ENCODE results near the gene HTR1E.

HTR1E gene

GRCh38 chr6:86961455-86962200 is 24.3 kb downstream of the HTR1E start:
- H3K4me1 ChIP-seq (ENCODE audit: control insufficient read depth, low read depth, low read length), result no peaks in the 10 kb centered on the region
- H2BK120ac ChIP-seq (ENCODE audit: low read depth, low read length), result no peak overlapping the region
- H3K4me2 ChIP-seq (ENCODE audit: low read length), result no peak overlapping the region
- no peak overlapping the region for H3K9ac ChIP-seq (ENCODE audit: low read length)
- no peak overlapping the region for H3K27ac ChIP-seq (ENCODE audit: low read depth, low read length)
- no peak overlapping the region for H3K18ac ChIP-seq (ENCODE audit: low read length)
- no CpG with 5 or more reads among the region's 8 CpGs for WGBS (ENCODE audit: extremely low coverage, insufficient coverage, low lambda C conversion rate)
- H3K56ac ChIP-seq (ENCODE audit: low read length), result no peak overlapping the region
- H3K79me2 ChIP-seq (ENCODE audit: control insufficient read depth, insufficient read depth, low read length), result no peaks in the 10 kb centered on the region
- no peak overlapping the region for H3K4ac ChIP-seq (ENCODE audit: low read depth, low read length)
- H2BK15ac ChIP-seq (replicated peaks; ENCODE audit: low read depth), result no peak overlapping the region
- no peak overlapping the region for H3K23ac ChIP-seq (ENCODE audit: low read length)
- H3K79me1 ChIP-seq (ENCODE audit: low read length), result no peaks in the 10 kb centered on the region
- H2BK5ac ChIP-seq (ENCODE audit: low read length), result no peak overlapping the region
- DNase-seq, result no peak
- H2AK5ac ChIP-seq (ENCODE audit: low read length), result no peak overlapping the region
- H3K27me3 ChIP-seq (ENCODE audit: insufficient read depth, low read length, poor library complexity), result no peaks in the 10 kb centered on the region
- H4K8ac ChIP-seq (ENCODE audit: low read depth, low read length), result no peak overlapping the region
- no peak overlapping the region for H3K4me3 ChIP-seq (ENCODE audit: low read length)
- no peaks in the 10 kb centered on the region for H3K36me3 ChIP-seq (ENCODE audit: control insufficient read depth, insufficient read depth, low read length)
- H4K5ac ChIP-seq (ENCODE audit: low read length), result no peak overlapping the region

- no peak overlapping the region for H3K9ac ChIP-seq (ENCODE audit: low read length)
- no peak overlapping the region for H3K27ac ChIP-seq (ENCODE audit: low read depth, low read length)
- H3K36me3 ChIP-seq (ENCODE audit: control insufficient read depth, insufficient read depth, low read length), result no peaks in the 10 kb centered on the region
- no CpG with 5 or more reads among the region's 2 CpGs for WGBS (ENCODE audit: extremely low coverage, insufficient coverage, low lambda C conversion rate)
- no peak overlapping the region for H2BK120ac ChIP-seq (ENCODE audit: low read depth, low read length)
- no peak overlapping the region for H3K18ac ChIP-seq (ENCODE audit: low read length)
- no peaks in the 10 kb centered on the region for H3K4me1 ChIP-seq (ENCODE audit: control insufficient read depth, low read depth, low read length)
- no peak overlapping the region for H3K4me3 ChIP-seq (ENCODE audit: low read length)
- no peak overlapping the region for H3K4me2 ChIP-seq (ENCODE audit: low read length)
- no peak overlapping the region for H2AK5ac ChIP-seq (ENCODE audit: low read length)
- no peak overlapping the region for H3K56ac ChIP-seq (ENCODE audit: low read length)
- no peak overlapping the region for H2BK5ac ChIP-seq (ENCODE audit: low read length)
- no peak overlapping the region for H2BK15ac ChIP-seq (replicated peaks; ENCODE audit: low read depth)
- no peak overlapping the region for H3K4ac ChIP-seq (ENCODE audit: low read depth, low read length)
- H3K79me1 ChIP-seq (ENCODE audit: low read length), result no peaks in the 10 kb centered on the region
- no peaks in the 10 kb centered on the region for H3K79me2 ChIP-seq (ENCODE audit: control insufficient read depth, insufficient read depth, low read length)
- no peak overlapping the region for H4K8ac ChIP-seq (ENCODE audit: low read depth, low read length)
- no peak overlapping the region for H3K23ac ChIP-seq (ENCODE audit: low read length)
- DNase-seq, result no peak
- no peaks in the 10 kb centered on the region for H3K27me3 ChIP-seq (ENCODE audit: insufficient read depth, low read length, poor library complexity)
- H4K5ac ChIP-seq (ENCODE audit: low read length), result no peak overlapping the region
Measured at GRCh38 chr6:86963352-86963751, 26.0 kb downstream of the HTR1E start.

GRCh38 chr6:86964029-86964579 is 26.8 kb downstream of the HTR1E start:
- WGBS (ENCODE audit: extremely low coverage, insufficient coverage, low lambda C conversion rate), result no CpG with 5 or more reads among the region's 4 CpGs
- Histone ChIP-seq H3K4me1 (ENCODE audit: control insufficient read depth, low read depth, low read length) (no peaks in the 10 kb centered on the region), H3K56ac (ENCODE audit: low read length) (no peak overlapping the region), H2AK5ac (ENCODE audit: low read length) (no peak overlapping the region), H4K8ac (ENCODE audit: low read depth, low read length) (no peak overlapping the region), H3K23ac (ENCODE audit: low read length) (no peak overlapping the region), H2BK120ac (ENCODE audit: low read depth, low read length) (no peak overlapping the region), H3K36me3 (ENCODE audit: control insufficient read depth, insufficient read depth, low read length) (no peaks in the 10 kb centered on the region), H3K4me2 (ENCODE audit: low read length) (no peak overlapping the region), H3K4me3 (ENCODE audit: low read length) (no peak overlapping the region), H3K79me1 (ENCODE audit: low read length) (no peaks in the 10 kb centered on the region), H3K27me3 (ENCODE audit: insufficient read depth, low read length, poor library complexity) (no peaks in the 10 kb centered on the region), H3K18ac (ENCODE audit: low read length) (no peak overlapping the region), H3K27ac (ENCODE audit: low read depth, low read length) (no peak overlapping the region), H3K79me2 (ENCODE audit: control insufficient read depth, insufficient read depth, low read length) (no peaks in the 10 kb centered on the region), H2BK5ac (ENCODE audit: low read length) (no peak overlapping the region), H2BK15ac (replicated peaks; ENCODE audit: low read depth) (no peak overlapping the region), H3K9ac (ENCODE audit: low read length) (no peak overlapping the region), H3K4ac (ENCODE audit: low read depth, low read length) (no peak overlapping the region), H4K5ac (ENCODE audit: low read length) (no peak overlapping the region)
- DNase-seq, result no peak

- H4K5ac ChIP-seq (ENCODE audit: low read length), result no peak overlapping the region
- no peak overlapping the region for H2BK120ac ChIP-seq (ENCODE audit: low read depth, low read length)
- H3K4ac ChIP-seq (ENCODE audit: low read depth, low read length), result no peak overlapping the region
- no peak overlapping the region for H3K4me2 ChIP-seq (ENCODE audit: low read length)
- no peaks in the 10 kb centered on the region for H3K79me1 ChIP-seq (ENCODE audit: low read length)
- no peak overlapping the region for H2BK15ac ChIP-seq (replicated peaks; ENCODE audit: low read depth)
- no peak overlapping the region for H2BK5ac ChIP-seq (ENCODE audit: low read length)
- no peak overlapping the region for H3K9ac ChIP-seq (ENCODE audit: low read length)
- H3K56ac ChIP-seq (ENCODE audit: low read length), result no peak overlapping the region
- H2AK5ac ChIP-seq (ENCODE audit: low read length), result no peak overlapping the region
- H3K18ac ChIP-seq (ENCODE audit: low read length), result no peak overlapping the region
- H3K27me3 ChIP-seq (ENCODE audit: insufficient read depth, low read length, poor library complexity), result no peaks in the 10 kb centered on the region
- no peaks in the 10 kb centered on the region for H3K36me3 ChIP-seq (ENCODE audit: control insufficient read depth, insufficient read depth, low read length)
- DNase-seq, result no peak
- no CpG with 5 or more reads among the region's 1 CpG for WGBS (ENCODE audit: extremely low coverage, insufficient coverage, low lambda C conversion rate)
- H3K23ac ChIP-seq (ENCODE audit: low read length), result no peak overlapping the region
- no peak overlapping the region for H3K4me3 ChIP-seq (ENCODE audit: low read length)
- H3K79me2 ChIP-seq (ENCODE audit: control insufficient read depth, insufficient read depth, low read length), result no peaks in the 10 kb centered on the region
- H4K8ac ChIP-seq (ENCODE audit: low read depth, low read length), result no peak overlapping the region
- H3K4me1 ChIP-seq (ENCODE audit: control insufficient read depth, low read depth, low read length), result no peaks in the 10 kb centered on the region
- H3K27ac ChIP-seq (ENCODE audit: low read depth, low read length), result no peak overlapping the region
Measured at GRCh38 chr6:86966271-86966670, 28.9 kb downstream of the HTR1E start.

GRCh38 chr6:86969573-86969972 is 32.2 kb downstream of the HTR1E start:
- Histone ChIP-seq H4K8ac (ENCODE audit: low read depth, low read length) (no peak overlapping the region), H3K4ac (ENCODE audit: low read depth, low read length) (no peak overlapping the region), H2AK5ac (ENCODE audit: low read length) (no peak overlapping the region), H3K27ac (ENCODE audit: low read depth, low read length) (no peak overlapping the region), H3K9ac (ENCODE audit: low read length) (no peak overlapping the region), H3K23ac (ENCODE audit: low read length) (no peak overlapping the region), H3K79me2 (ENCODE audit: control insufficient read depth, insufficient read depth, low read length) (no peaks in the 10 kb centered on the region), H3K27me3 (ENCODE audit: insufficient read depth, low read length, poor library complexity) (no peaks in the 10 kb centered on the region), H3K79me1 (ENCODE audit: low read length) (no peaks in the 10 kb centered on the region), H4K5ac (ENCODE audit: low read length) (no peak overlapping the region), H3K4me3 (ENCODE audit: low read length) (no peak overlapping the region), H3K36me3 (ENCODE audit: control insufficient read depth, insufficient read depth, low read length) (no peaks in the 10 kb centered on the region), H3K4me1 (ENCODE audit: control insufficient read depth, low read depth, low read length) (no peaks in the 10 kb centered on the region), H3K18ac (ENCODE audit: low read length) (no peak overlapping the region), H3K4me2 (ENCODE audit: low read length) (no peak overlapping the region), H2BK5ac (ENCODE audit: low read length) (no peak overlapping the region), H2BK15ac (replicated peaks; ENCODE audit: low read depth) (no peak overlapping the region), H3K56ac (ENCODE audit: low read length) (no peak overlapping the region), H2BK120ac (ENCODE audit: low read depth, low read length) (no peak overlapping the region)
- no peak for DNase-seq
- no CpG with 5 or more reads among the region's 4 CpGs for WGBS (ENCODE audit: extremely low coverage, insufficient coverage, low lambda C conversion rate)

GRCh38 chr6:86973088-86973487 is 35.8 kb downstream of the HTR1E start:
- H3K36me3 ChIP-seq (ENCODE audit: control insufficient read depth, insufficient read depth, low read length), result no peaks in the 10 kb centered on the region
- H2AK5ac ChIP-seq (ENCODE audit: low read length), result no peak overlapping the region
- no peak overlapping the region for H3K18ac ChIP-seq (ENCODE audit: low read length)
- H2BK15ac ChIP-seq (replicated peaks; ENCODE audit: low read depth), result no peak overlapping the region
- no peak overlapping the region for H2BK5ac ChIP-seq (ENCODE audit: low read length)
- H3K27me3 ChIP-seq (ENCODE audit: insufficient read depth, low read length, poor library complexity), result no peaks in the 10 kb centered on the region
- H3K9ac ChIP-seq (ENCODE audit: low read length), result no peak overlapping the region
- H3K23ac ChIP-seq (ENCODE audit: low read length), result no peak overlapping the region
- no CpG with 5 or more reads among the region's 2 CpGs for WGBS (ENCODE audit: extremely low coverage, insufficient coverage, low lambda C conversion rate)
- no peak overlapping the region for H4K5ac ChIP-seq (ENCODE audit: low read length)
- DNase-seq, result no peak
- H3K4me2 ChIP-seq (ENCODE audit: low read length), result no peak overlapping the region
- H4K8ac ChIP-seq (ENCODE audit: low read depth, low read length), result no peak overlapping the region
- H3K56ac ChIP-seq (ENCODE audit: low read length), result no peak overlapping the region
- no peaks in the 10 kb centered on the region for H3K4me1 ChIP-seq (ENCODE audit: control insufficient read depth, low read depth, low read length)
- H3K27ac ChIP-seq (ENCODE audit: low read depth, low read length), result no peak overlapping the region
- H3K4ac ChIP-seq (ENCODE audit: low read depth, low read length), result no peak overlapping the region
- no peak overlapping the region for H3K4me3 ChIP-seq (ENCODE audit: low read length)
- no peaks in the 10 kb centered on the region for H3K79me2 ChIP-seq (ENCODE audit: control insufficient read depth, insufficient read depth, low read length)
- H3K79me1 ChIP-seq (ENCODE audit: low read length), result no peaks in the 10 kb centered on the region
- no peak overlapping the region for H2BK120ac ChIP-seq (ENCODE audit: low read depth, low read length)
